Measurements from ENCODE around the gene NPNT. TPM values are rescaled to one million over a fixed set of nuclear protein-coding genes. Genes with fewer than 3 reads are reported as not detected.

NPNT gene
- total RNA-seq, 2 donors from 2014 or later: 0.88 to 1.6 TPM

DNA sequence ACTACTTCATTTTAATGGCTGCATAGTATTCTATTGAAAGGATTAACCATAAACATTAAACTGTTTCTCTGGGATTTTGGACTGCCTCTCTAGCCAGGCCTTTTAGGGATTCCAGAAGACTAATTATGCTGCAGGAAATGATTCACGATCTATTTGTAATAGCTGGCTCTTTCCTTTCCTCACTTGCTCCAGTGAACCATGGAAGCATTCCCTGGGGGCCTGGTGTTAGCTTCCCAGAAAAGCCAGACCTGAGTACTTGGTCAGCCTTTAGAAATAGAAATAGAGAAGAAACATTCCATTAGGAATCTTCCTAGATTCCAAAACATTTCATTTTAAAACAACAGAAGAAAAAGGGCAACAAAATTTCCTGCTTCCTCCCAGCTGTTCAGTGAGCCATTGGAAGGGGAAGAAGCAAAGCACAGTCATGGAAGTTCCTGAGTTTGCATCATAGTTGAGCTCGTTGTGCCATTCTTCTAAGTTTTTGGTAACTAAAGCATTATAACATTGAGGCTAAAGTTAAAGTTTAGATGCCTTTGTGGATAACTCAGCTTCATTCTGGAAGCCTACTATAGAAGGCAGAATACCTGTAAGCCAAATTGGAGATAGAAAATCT, 83.5 kb downstream of the NPNT start:
- TF ChIP-seq, protein P1, sequence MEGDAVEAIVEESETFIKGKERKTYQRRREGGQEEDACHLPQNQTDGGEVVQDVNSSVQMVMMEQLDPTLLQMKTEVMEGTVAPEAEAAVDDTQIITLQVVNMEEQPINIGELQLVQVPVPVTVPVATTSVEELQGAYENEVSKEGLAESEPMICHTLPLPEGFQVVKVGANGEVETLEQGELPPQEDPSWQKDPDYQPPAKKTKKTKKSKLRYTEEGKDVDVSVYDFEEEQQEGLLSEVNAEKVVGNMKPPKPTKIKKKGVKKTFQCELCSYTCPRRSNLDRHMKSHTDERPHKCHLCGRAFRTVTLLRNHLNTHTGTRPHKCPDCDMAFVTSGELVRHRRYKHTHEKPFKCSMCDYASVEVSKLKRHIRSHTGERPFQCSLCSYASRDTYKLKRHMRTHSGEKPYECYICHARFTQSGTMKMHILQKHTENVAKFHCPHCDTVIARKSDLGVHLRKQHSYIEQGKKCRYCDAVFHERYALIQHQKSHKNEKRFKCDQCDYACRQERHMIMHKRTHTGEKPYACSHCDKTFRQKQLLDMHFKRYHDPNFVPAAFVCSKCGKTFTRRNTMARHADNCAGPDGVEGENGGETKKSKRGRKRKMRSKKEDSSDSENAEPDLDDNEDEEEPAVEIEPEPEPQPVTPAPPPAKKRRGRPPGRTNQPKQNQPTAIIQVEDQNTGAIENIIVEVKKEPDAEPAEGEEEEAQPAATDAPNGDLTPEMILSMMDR (conservative IDR thresholded peaks at IDR 0.05): no peak
- no peak overlapping the region for H3K27ac Mint-ChIP-seq
- H3K27me3 Mint-ChIP-seq (ENCODE audit: insufficient read depth): no peaks in the 10 kb centered on the region
- H3K9me3 ChIP-seq (ENCODE audit: control insufficient read depth, low read length): no peaks in the 10 kb centered on the region
- no peak for DNase-seq
- H3K27me3 ChIP-seq (ENCODE audit: control insufficient read depth, insufficient read depth, low read length, poor library complexity, severe bottlenecking): no peaks in the 10 kb centered on the region
- no peak overlapping the region for H3K9ac ChIP-seq (ENCODE audit: extremely low read depth, low read length, poor library complexity, severe bottlenecking)
- no peak overlapping the region for H3K4me3 Mint-ChIP-seq
- no peak overlapping the region for H3K27ac ChIP-seq (ENCODE audit: low read depth, low read length)
- H3K4me1 ChIP-seq (ENCODE audit: control insufficient read depth, insufficient read depth, low read length): no peaks in the 10 kb centered on the region
- no peaks in the 10 kb centered on the region for H3K36me3 Mint-ChIP-seq (ENCODE audit: low read depth)
- H3K9me3 Mint-ChIP-seq: peaks cover 1% of the 10 kb centered on the region
- H3K36me3 ChIP-seq (ENCODE audit: control insufficient read depth, insufficient read depth, low read length): no peaks in the 10 kb centered on the region
- 77 to 100% methylated on average over 2 of the region's 2 CpGs for WGBS, 2 experiments (ENCODE audit: insufficient coverage in 1 of 2, insufficient read length in 1 of 2)
- no peak overlapping the region for H3K4me3 ChIP-seq (ENCODE audit: low read length)
- H3K4me1 Mint-ChIP-seq: peaks cover under 1% of the 10 kb centered on the region

DNA sequence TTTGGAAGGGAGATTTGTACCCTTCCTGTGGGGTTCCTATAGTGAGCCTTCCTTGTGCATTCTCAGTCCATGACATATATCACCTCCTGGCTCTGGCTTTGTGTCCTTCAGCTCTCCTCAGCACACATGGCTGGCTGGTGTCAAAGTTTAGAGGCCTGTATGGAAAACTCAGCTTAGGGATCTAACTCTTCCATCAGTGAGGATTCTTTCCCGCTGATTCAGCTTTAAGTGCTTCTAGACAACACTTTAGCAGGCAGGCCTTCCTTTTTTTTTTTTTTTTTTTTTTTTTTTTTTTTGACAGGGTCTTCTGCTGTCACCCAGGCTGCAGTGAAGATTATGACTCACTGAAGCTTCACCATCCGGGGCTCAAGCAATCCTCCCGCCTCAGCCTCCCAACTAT, 84.2 kb downstream of the NPNT start:
- Histone ChIP-seq H3K27ac (ENCODE audit: low read depth, low read length) (no peak overlapping the region), H3K4me3 (ENCODE audit: low read length) (no peak overlapping the region), H3K9me3 (ENCODE audit: control insufficient read depth, low read length) (no peaks in the 10 kb centered on the region), H3K4me1 (ENCODE audit: control insufficient read depth, insufficient read depth, low read length) (no peaks in the 10 kb centered on the region), H3K9ac (ENCODE audit: extremely low read depth, low read length, poor library complexity, severe bottlenecking) (no peak overlapping the region), H3K27me3 (ENCODE audit: control insufficient read depth, insufficient read depth, low read length, poor library complexity, severe bottlenecking) (no peaks in the 10 kb centered on the region), H3K36me3 (ENCODE audit: control insufficient read depth, insufficient read depth, low read length) (no peaks in the 10 kb centered on the region)
- no peak for DNase-seq
- H3K27ac Mint-ChIP-seq: no peak overlapping the region
- peaks cover 7% of the 10 kb centered on the region for H3K9me3 Mint-ChIP-seq
- H3K4me1 Mint-ChIP-seq: no peaks in the 10 kb centered on the region
- no peak overlapping the region for H3K4me3 Mint-ChIP-seq
- no peaks in the 10 kb centered on the region for H3K27me3 Mint-ChIP-seq (ENCODE audit: insufficient read depth)
- 91% methylated on average over 3 of the region's 3 CpGs; no CpG with 5 or more reads in 1 of the 2 experiments for WGBS, 2 experiments (ENCODE audit: insufficient coverage in 1 of 2, insufficient read length in 1 of 2)
- H3K36me3 Mint-ChIP-seq (ENCODE audit: low read depth): no peaks in the 10 kb centered on the region
- TF ChIP-seq, protein P1 (conservative IDR thresholded peaks at IDR 0.05): no peak

DNA sequence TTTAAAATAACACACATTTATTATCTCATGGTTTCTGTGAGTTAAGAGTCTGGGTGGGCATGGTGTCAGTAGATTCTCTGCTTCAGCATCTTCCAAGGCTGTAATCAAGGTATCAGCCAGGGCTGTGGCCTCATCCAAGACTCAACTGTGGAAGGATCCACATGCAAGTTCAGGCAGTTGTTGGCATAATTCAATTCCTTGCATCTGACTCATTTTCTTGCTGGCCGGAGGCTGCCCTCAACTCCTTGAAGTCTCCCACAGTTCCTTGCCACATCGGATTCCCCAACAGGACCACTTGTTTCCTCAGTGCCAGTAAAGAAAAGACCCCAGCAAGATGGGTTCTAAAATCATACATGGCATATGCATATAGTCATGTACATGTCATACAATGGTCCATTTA, 93.4 kb downstream of the NPNT start:
- H3K27me3 Mint-ChIP-seq (ENCODE audit: insufficient read depth): no peaks in the 10 kb centered on the region
- WGBS, 2 experiments (ENCODE audit: insufficient coverage in 1 of 2, insufficient read length in 1 of 2): 59% methylated on average over 2 of the region's 2 CpGs; no CpG with 5 or more reads in 1 of the 2 experiments
- H3K27ac Mint-ChIP-seq: no peak overlapping the region
- no peak overlapping the region for H3K4me3 Mint-ChIP-seq
- H3K9ac ChIP-seq (ENCODE audit: extremely low read depth, low read length, poor library complexity, severe bottlenecking): no peak overlapping the region
- H3K9me3 Mint-ChIP-seq: peaks cover 19% of the 10 kb centered on the region
- no peaks in the 10 kb centered on the region for H3K36me3 ChIP-seq (ENCODE audit: control insufficient read depth, insufficient read depth, low read length)
- H3K27me3 ChIP-seq (ENCODE audit: control insufficient read depth, insufficient read depth, low read length, poor library complexity, severe bottlenecking): no peaks in the 10 kb centered on the region
- H3K4me1 ChIP-seq (ENCODE audit: control insufficient read depth, insufficient read depth, low read length): no peaks in the 10 kb centered on the region
- H3K36me3 Mint-ChIP-seq (ENCODE audit: low read depth): no peaks in the 10 kb centered on the region
- H3K9me3 ChIP-seq (ENCODE audit: control insufficient read depth, low read length): no peaks in the 10 kb centered on the region
- TF ChIP-seq, protein P1 (conservative IDR thresholded peaks at IDR 0.05): no peak
- H3K4me1 Mint-ChIP-seq: no peaks in the 10 kb centered on the region
- DNase-seq: no peak
- no peak overlapping the region for H3K27ac ChIP-seq (ENCODE audit: low read depth, low read length)
- H3K4me3 ChIP-seq (ENCODE audit: low read length): no peak overlapping the region

Measured in endodermal cell (in vitro differentiated cells).